HUDEP-2 (cell line): ENCODE data around the gene NTM.

Experiments
- DNase-seq, 76 experiments: peaks; one replicate each; lab custom pipeline; 2025; ENCODE audit not compliant: unreplicated experiment in 76 of 76; lab: John Stamatoyannopoulos, UW

NTM gene

GRCh38 chr11:132072044-132072857 is 701.8 kb downstream of the NTM start:
- DNase-seq = no peak

- DNase-seq = no peak
These were observed 702.4 kb downstream of the NTM start for GRCh38 chr11:132072858-132073211.

DNA sequence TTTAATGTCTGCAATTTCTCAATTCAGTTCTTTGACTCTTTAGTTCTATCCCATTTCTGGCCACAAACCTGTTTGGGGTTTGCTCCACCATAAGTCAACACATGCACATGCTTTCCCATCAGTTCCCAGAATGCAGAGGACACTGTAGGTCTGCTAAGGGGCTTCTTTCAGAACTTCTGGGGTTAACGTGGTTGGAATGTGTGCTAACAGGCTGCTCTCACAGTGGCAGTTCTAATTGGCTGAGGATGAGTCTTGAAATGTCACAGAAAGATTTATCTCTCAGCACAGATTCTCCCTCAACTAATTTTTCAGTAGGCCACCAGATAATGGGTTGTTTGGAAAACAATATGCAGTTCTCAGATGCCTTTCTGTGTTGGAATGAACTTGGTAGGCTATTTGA is 703.4 kb downstream of the NTM start:
- DNase-seq = no peak

- DNase-seq = no peak
These were observed 705.0 kb downstream of the NTM start for GRCh38 chr11:132075447-132075846.

- DNase-seq = no peak
These were observed 707.0 kb downstream of the NTM start for GRCh38 chr11:132077416-132077815.

DNA sequence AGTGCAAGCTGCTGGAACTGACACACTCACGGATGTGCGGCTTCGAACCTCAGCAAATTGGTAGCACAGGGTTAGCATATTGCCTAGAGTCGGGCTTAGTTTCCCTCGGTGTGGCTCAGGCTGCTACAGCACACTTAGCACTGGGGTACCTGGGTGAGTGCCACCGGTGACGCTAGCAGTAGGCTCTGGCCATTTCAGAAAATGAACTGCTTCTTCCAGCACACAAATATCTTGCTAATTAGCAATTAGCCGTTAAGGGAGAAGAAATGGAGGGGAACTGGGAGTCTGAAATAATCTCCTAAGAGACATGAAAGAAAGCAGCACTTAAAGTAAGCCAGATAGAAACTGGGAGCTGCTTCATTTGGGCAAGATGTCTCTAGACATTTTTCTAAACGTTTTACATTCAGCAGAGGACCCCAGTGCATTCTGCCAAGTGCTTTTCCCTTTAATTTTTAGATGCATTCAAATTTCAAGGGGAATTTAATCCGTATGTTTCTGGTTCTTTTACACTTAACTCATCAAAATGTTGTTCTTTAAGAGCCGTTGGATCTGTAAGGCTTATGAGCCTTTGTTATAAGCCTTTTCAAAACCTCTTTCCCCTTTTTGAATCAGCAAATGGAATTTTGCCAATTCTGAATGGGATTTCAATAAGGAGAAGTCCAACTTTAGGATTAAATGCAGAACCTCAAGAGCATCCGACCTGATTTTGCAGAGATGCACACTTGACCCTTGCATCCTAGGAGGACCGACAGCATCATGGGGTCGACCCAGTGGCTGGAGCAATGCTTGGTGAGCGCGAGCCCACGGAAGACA is 708.1 kb downstream of the NTM start:
- DNase-seq = no peak

- DNase-seq = no peak
These were observed 709.7 kb downstream of the NTM start for GRCh38 chr11:132080127-132080526.

DNA sequence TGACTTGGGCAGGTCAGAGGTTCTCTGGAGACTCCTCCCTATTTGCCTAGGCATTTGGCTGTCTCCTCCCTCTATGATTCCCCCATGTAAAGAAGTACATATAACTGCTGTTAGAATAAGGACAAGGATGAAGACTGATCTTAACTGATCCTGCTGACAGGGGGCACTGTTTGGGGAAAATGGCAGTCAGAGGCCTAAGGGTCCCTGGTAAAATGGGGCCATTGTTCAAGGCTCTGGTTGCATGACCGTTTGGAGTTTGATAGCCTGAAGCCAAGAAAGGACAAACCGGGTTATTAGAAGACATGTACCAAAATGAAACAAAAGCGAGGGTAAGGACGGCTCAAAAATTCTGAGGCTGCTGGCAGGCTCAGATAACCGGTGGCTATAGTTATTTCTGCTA is 712.2 kb downstream of the NTM start:
- no peak for DNase-seq

DNA sequence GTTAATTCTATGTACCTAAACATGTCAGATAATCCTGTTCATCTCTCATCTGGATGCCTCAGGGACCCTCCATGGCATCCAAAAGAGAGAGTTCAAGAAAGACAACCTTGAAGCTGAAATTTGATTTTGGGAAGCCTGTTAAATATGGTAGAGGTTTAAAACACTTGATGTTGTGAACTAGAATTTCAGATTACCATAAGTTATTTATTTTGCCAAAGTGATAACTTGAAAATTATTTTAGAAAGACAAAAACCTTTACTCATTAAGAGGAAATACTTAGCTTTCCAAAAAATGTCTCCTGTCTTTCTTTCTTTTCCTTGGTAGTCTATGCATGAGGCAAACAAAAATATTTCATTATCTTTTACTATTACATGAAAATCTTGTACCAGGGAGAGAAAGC is 714.0 kb downstream of the NTM start:
- no peak for DNase-seq

- no peak for DNase-seq
These were observed 716.7 kb downstream of the NTM start for GRCh38 chr11:132087148-132087547.

- no peak for DNase-seq
These were observed 718.1 kb downstream of the NTM start for GRCh38 chr11:132088551-132088950.

DNA sequence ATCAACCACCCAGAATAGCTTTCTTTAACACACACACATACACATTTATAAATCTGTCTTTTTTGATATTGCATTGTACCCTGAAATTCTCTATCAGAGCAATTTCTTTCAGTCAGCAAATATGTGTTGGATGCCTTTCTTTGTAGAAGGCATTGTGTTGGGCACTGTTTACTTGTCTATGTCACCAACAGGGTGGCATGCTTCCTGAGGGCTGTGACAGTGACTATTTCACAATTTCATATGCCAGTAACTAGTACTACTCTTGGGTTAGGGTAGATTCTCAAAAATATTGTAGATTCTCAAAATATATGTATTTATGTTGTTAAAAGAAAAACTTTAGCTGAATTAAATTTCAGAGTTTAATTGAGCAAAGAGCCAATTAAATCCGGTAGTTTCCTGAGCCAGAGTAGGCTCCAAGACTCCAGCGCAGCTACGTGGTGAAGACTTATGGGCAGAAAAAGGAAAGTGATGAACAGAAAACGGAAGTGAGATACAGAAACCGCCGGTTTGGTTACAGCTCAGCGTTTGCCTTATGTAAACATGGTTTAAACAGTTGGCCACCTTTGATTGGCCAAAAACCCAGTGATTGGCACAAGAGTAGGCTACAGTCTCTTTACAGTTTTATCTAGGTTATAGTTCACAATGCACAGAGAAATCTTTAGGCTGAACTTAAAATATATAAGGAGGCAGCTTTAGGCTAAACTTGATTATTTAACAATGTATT is 723.3 kb downstream of the NTM start:
- DNase-seq = no peak

DNA sequence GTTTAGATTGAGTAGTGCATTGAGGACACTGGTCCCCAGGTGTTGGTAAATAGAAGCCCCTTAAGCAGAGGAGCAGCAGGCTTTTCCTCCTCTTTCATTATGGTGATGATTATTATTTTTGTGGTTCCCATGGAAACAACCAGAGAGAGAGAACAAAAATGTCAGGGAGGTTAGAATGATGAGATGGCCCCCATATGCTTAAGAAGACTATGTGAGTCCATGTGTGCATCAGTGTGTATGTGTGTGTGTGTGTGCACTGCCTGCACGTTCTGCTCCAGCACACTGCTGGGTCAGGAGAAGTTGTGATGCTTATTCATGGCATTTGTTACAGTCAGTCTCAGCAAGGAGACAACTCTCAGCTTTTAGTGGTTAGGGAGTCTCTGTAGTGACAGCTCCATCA is 724.2 kb downstream of the NTM start:
- DNase-seq = no peak

DNA sequence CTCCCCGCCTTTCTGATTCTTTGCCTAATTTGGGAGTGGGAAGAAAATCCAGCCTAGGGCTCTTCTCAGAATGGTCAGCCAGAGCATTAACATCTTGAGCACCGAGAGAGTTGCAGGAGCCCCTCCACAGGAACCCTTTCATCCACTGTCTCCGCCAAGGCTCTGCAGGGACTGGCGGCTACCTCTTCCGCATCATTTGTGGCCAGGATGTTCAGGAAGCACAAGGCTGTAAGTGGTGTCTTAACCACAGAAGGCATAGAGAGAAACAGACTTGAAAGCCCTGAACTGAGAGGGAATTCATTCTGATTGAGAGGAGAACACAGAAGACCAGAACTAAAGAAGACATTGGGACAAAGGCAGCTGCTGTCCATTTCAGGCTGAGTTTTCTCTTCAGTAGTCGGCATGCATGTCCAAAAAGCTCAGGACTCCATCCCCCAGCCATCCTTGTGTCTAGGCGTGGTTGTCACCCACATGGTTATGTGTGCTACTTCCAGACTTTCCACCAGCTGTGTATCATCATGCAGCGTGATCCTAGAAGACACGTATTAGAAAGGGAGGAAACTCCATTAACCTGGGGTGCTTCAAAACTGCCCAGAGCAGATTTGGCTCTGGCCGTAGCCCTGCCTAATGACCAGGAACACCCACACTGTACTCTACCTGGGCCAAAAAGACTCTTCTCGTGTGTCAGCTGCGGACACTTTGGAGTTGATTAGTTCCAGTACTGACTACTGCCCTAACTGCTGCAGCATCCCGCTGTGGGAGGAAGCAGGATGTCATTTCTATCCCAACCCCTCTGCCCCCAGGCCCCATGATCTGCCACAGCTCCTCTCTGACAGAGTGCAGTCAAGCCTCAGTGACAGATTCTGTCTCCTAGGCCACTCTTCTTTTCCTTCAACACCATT is 725.1 kb downstream of the NTM start:
- no peak for DNase-seq

- no peak for DNase-seq
These were observed 725.9 kb downstream of the NTM start for GRCh38 chr11:132096132-132096825.

DNA sequence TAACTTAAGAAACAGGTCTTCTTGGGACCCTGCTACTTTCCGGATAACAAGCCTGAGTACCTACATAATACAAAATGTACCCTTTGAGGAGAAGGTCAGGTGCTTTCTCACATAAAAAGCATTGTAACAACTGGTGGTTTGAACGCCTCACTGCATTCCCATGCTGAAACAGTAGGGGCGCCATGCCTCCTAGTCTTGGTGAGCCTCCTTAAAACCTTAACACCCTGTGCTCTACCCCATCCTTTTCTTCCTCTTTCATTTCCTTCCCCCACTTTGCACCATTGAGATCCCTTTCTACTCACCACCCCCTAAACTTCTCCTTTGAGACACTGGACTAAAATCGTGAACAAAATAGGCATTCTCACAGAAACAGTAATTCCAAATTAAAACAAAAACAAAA is 729.3 kb downstream of the NTM start:
- DNase-seq = peak in 10 of 76 experiments; percentile 0 to 16 (median 5)

GRCh38 chr11:132100583-132100982 is 730.2 kb downstream of the NTM start:
- no peak for DNase-seq

- no peak for DNase-seq
These were observed 731.5 kb downstream of the NTM start for GRCh38 chr11:132101881-132102280.

GRCh38 chr11:132103021-132103420 is 732.6 kb downstream of the NTM start:
- DNase-seq = no peak
